ENCODE results near the gene RAPGEF6. TPM values are rescaled to one million over a fixed set of nuclear protein-coding genes. Genes with fewer than 3 reads are reported as not detected.

Gene RAPGEF6
- total and polyA plus RNA-seq, 9 of the 15 experiments (the other 6 are each of a cell fraction or from before 2014, with no cell fraction given) = 2.7 to 23.4 (median 12.7) TPM

- no peak overlapping the region for H3K9ac ChIP-seq (ENCODE audit: insufficient read depth in 1 of 2, low read depth in 2 of 2, low read length in 2 of 2)
- peak; percentile 6 for FAIRE-seq
- peak; percentile 70 for ATAC-seq
These were observed 120.4 kb downstream of the RAPGEF6 start for GRCh38 chr5:131514316-131515283.

More at GRCh38 chr5:131514316-131515283, 120.4 kb downstream of the RAPGEF6 start:
- no TSS peak for BruUV-seq (replicated peaks)
- Histone ChIP-seq H3K27me3 (ENCODE audit: control insufficient read depth in 2 of 2, insufficient read depth in 2 of 2, low read length in 2 of 2) (no peaks in the 10 kb centered on the region), H3K9me3 (replicated peaks; ENCODE audit: control insufficient read depth, insufficient read depth, low read depth, low read length) (no peaks in the 10 kb centered on the region), H4K20me1 (replicated peaks; ENCODE audit: control insufficient read depth, insufficient read depth, low read length) (no peaks in the 10 kb centered on the region), H2AFZ (ENCODE audit: low read depth, low read length) (no peak overlapping the region), H3K79me2 (ENCODE audit: control insufficient read depth, insufficient read depth, low read length) (no peaks in the 10 kb centered on the region; the same call in 2 of the 3 replicates), H3K4me1 (replicated peaks in 1 of 2; ENCODE audit: control insufficient read depth in 2 of 2, insufficient read depth in 2 of 2, low read length in 2 of 2) (peaks cover 0 to 7% of the 10 kb centered on the region in 2 experiments; a peak in 2 of 5 replicates), H3K4me2 (ENCODE audit: insufficient read depth, low read length) (no peak overlapping the region), H3K36me3 (ENCODE audit: control insufficient read depth, insufficient read depth, low read length) (peaks cover 26% of the 10 kb centered on the region; the same call in 2 of the 3 replicates), H3K9me1 (ENCODE audit: control insufficient read depth, insufficient read depth, low read length) (no peaks in the 10 kb centered on the region), H3K4me3 (no peak overlapping the region), H3K27ac (ENCODE audit: extremely low read depth, low read depth, low read length) (peak overlapping the region; percentile 21; the same call in 1 of the 3 replicates)
- in situ Hi-C loops (cut with MboI) (no loop called here), intact Hi-C loops (cut with micrococcal nuclease) (no loop called here)
- TF ChIP-seq FUS (optimal IDR thresholded peaks at IDR 0.05; ENCODE audit: low read depth, low read length) (no peak), C11orf30 (IDR thresholded peaks at IDR 0.05; ENCODE audit: low read depth) (peak; percentile 58), ZNF316 (IDR thresholded peaks at IDR 0.05) (peak; percentile 73), RAD21 (CRISPR knock-in tag; conservative IDR thresholded peaks at IDR 0.05 in 1 of 2, IDR thresholded peaks at IDR 0.05 in 1 of 2) (peak; percentile 25 to 31; a peak in 1 of 4 replicates), MAFK (IDR thresholded peaks at IDR 0.05; ENCODE audit: low read length) (peak; percentile 27; the same call in 1 of the 2 replicates), ELK3 (CRISPR knock-in tag; IDR thresholded peaks at IDR 0.05) (no peak), TCF15 (CRISPR knock-in tag; IDR thresholded peaks at IDR 0.05) (no peak), POLR2AphosphoS5 (IDR thresholded peaks at IDR 0.05; ENCODE audit: control insufficient read depth, insufficient read depth, low read depth, low read length) (no peak), PCBP1 (IDR thresholded peaks at IDR 0.05; ENCODE audit: low read depth, low read length, poor library complexity, severe bottlenecking) (no peak), CTCF (IDR thresholded peaks at IDR 0.05 in 2 of 3, conservative IDR thresholded peaks at IDR 0.05 in 1 of 3; ENCODE audit: insufficient read depth in 2 of 3, low read depth in 1 of 3, low read length in 3 of 3) (peak in 1 of 3 experiments; percentile 24; a peak in 1 of 6 replicates), EGR1 (conservative IDR thresholded peaks at IDR 0.05) (no peak), MAFG (tag; conservative IDR thresholded peaks at IDR 0.05) (0 out of 2 replicates have a peak, but pooled peaks have one; percentile 21)
- ChIA-PET CTCF (ENCODE audit: low intra/inter-chr PET ratio) (interaction anchor here (1.1 kb wide), 1 partner anchor 493 kb away, joined by 3 read pairs; no protein-coding TSS in a partner anchor), POLR2A (interaction anchor here (1.0 to 1.4 kb wide), 3 partner anchors 9 to 18 kb away, joined by 3 to 4 read pairs (median 3); no protein-coding TSS in a partner anchor)
- WGBS (ENCODE audit: insufficient coverage, low coverage, missing lambda C conversion rate) = 79% methylated on average over 6 of the region's 6 CpGs
- no peak for DNase-seq (ENCODE audit: extremely low read depth in 1 of 4, low spot score in 3 of 4)

Measured in K562 (cell line).